ENCODE data around the gene GAS1.

The GAS1 gene

DNA sequence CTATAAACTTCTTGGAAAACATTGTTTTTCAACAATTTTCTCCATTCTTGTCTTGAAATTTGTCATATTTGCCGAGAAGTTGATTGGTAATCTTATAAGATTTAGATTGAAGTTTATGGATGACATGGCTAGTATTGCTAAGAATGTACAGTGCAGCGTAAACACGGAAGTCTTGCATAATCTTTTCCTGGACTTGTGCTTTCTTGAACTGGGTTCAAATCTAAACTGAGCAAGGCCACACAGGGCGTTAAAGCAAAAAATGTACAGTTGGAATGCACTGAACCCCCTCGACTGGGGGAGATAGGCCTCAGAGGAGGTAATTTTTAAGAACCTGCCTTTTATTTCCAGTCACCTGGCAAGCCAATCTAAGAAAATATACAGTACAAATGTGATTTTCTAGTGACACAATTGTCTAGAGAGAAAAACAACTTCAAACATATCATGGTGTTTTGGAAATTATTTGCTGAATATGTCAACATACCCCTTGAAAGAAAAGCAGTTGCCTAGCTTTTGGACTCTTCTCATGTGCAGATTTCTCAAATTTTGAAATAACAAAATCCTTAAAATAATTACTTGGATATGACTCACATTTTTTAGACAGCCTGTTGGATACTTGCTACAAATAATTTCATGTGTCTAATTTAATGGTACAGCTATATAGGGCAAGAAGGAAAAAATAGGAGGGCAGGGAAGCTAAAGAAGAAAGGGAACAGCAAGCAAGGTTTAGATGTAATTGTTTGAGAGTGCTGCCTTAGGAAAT is 18.5 kb upstream of the GAS1 start:
- no peak for TF ChIP-seq RARB (CRISPR knock-in tag; IDR thresholded peaks at IDR 0.05)
- no peak for ATAC-seq

- no peak for ATAC-seq
- TF ChIP-seq ZFP3 (CRISPR knock-in tag; IDR thresholded peaks at IDR 0.05) (no peak), ZNF70 (CRISPR knock-in tag; IDR thresholded peaks at IDR 0.05) (no peak), OSR1 (CRISPR knock-in tag; IDR thresholded peaks at IDR 0.05) (no peak), BACH2 (CRISPR knock-in tag; IDR thresholded peaks at IDR 0.05; ENCODE audit: borderline replicate concordance) (no peak), ESRRG (CRISPR knock-in tag; IDR thresholded peaks at IDR 0.05) (no peak), PATZ1 (CRISPR knock-in tag; IDR thresholded peaks at IDR 0.05; ENCODE audit: borderline replicate concordance) (no peak), CSDC2 (CRISPR knock-in tag; IDR thresholded peaks at IDR 0.05) (no peak), SNAI2 (CRISPR knock-in tag; IDR thresholded peaks at IDR 0.05) (no peak), PPARA (CRISPR knock-in tag; IDR thresholded peaks at IDR 0.05; ENCODE audit: borderline replicate concordance) (no peak), ISL1 (CRISPR knock-in tag; IDR thresholded peaks at IDR 0.05) (no peak), ZC3H10 (CRISPR knock-in tag; IDR thresholded peaks at IDR 0.05) (no peak), ZNF8 (CRISPR knock-in tag; IDR thresholded peaks at IDR 0.05) (no peak), GLIS3 (CRISPR knock-in tag; IDR thresholded peaks at IDR 0.05) (no peak)
- TF ChIP-seq, protein P1, sequence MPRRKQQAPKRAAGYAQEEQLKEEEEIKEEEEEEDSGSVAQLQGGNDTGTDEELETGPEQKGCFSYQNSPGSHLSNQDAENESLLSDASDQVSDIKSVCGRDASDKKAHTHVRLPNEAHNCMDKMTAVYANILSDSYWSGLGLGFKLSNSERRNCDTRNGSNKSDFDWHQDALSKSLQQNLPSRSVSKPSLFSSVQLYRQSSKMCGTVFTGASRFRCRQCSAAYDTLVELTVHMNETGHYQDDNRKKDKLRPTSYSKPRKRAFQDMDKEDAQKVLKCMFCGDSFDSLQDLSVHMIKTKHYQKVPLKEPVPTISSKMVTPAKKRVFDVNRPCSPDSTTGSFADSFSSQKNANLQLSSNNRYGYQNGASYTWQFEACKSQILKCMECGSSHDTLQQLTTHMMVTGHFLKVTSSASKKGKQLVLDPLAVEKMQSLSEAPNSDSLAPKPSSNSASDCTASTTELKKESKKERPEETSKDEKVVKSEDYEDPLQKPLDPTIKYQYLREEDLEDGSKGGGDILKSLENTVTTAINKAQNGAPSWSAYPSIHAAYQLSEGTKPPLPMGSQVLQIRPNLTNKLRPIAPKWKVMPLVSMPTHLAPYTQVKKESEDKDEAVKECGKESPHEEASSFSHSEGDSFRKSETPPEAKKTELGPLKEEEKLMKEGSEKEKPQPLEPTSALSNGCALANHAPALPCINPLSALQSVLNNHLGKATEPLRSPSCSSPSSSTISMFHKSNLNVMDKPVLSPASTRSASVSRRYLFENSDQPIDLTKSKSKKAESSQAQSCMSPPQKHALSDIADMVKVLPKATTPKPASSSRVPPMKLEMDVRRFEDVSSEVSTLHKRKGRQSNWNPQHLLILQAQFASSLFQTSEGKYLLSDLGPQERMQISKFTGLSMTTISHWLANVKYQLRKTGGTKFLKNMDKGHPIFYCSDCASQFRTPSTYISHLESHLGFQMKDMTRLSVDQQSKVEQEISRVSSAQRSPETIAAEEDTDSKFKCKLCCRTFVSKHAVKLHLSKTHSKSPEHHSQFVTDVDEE (CRISPR knock-in tag; IDR thresholded peaks at IDR 0.05) = no peak
- TF ChIP-seq, protein P2, sequence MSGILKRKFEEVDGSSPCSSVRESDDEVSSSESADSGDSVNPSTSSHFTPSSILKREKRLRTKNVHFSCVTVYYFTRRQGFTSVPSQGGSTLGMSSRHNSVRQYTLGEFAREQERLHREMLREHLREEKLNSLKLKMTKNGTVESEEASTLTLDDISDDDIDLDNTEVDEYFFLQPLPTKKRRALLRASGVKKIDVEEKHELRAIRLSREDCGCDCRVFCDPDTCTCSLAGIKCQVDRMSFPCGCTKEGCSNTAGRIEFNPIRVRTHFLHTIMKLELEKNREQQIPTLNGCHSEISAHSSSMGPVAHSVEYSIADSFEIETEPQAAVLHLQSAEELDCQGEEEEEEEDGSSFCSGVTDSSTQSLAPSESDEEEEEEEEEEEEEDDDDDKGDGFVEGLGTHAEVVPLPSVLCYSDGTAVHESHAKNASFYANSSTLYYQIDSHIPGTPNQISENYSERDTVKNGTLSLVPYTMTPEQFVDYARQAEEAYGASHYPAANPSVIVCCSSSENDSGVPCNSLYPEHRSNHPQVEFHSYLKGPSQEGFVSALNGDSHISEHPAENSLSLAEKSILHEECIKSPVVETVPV (CRISPR knock-in tag; IDR thresholded peaks at IDR 0.05) = no peak
- TF ChIP-seq, protein P3, sequence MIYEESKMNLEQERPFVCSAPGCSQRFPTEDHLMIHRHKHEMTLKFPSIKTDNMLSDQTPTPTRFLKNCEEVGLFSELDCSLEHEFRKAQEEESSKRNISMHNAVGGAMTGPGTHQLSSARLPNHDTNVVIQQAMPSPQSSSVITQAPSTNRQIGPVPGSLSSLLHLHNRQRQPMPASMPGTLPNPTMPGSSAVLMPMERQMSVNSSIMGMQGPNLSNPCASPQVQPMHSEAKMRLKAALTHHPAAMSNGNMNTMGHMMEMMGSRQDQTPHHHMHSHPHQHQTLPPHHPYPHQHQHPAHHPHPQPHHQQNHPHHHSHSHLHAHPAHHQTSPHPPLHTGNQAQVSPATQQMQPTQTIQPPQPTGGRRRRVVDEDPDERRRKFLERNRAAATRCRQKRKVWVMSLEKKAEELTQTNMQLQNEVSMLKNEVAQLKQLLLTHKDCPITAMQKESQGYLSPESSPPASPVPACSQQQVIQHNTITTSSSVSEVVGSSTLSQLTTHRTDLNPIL (CRISPR knock-in tag; IDR thresholded peaks at IDR 0.05; ENCODE audit: low read depth) = no peak
- TF ChIP-seq, protein P4, sequence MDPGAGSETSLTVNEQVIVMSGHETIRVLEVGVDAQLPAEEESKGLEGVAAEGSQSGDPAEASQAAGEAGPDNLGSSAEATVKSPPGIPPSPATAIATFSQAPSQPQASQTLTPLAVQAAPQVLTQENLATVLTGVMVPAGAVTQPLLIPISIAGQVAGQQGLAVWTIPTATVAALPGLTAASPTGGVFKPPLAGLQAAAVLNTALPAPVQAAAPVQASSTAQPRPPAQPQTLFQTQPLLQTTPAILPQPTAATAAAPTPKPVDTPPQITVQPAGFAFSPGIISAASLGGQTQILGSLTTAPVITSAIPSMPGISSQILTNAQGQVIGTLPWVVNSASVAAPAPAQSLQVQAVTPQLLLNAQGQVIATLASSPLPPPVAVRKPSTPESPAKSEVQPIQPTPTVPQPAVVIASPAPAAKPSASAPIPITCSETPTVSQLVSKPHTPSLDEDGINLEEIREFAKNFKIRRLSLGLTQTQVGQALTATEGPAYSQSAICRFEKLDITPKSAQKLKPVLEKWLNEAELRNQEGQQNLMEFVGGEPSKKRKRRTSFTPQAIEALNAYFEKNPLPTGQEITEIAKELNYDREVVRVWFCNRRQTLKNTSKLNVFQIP (CRISPR knock-in tag; IDR thresholded peaks at IDR 0.05; ENCODE audit: borderline replicate concordance, low read depth) = no peak
Observed at GRCh38 chr9:86962692-86963091, 15.4 kb upstream of the GAS1 start.

- no peak for ATAC-seq
- TF ChIP-seq ZFP30 (CRISPR knock-in tag; IDR thresholded peaks at IDR 0.05) = no peak
- no peak for TF ChIP-seq RARB (CRISPR knock-in tag; IDR thresholded peaks at IDR 0.05)
- TF ChIP-seq CSDC2 (CRISPR knock-in tag; IDR thresholded peaks at IDR 0.05) = no peak
- no peak for TF ChIP-seq TOX (CRISPR knock-in tag; IDR thresholded peaks at IDR 0.05; ENCODE audit: borderline replicate concordance)
- no peak for TF ChIP-seq TCF4 (CRISPR knock-in tag; IDR thresholded peaks at IDR 0.05; ENCODE audit: borderline replicate concordance)
- no peak for TF ChIP-seq PATZ1 (CRISPR knock-in tag; IDR thresholded peaks at IDR 0.05; ENCODE audit: borderline replicate concordance)
- TF ChIP-seq ZC3H10 (CRISPR knock-in tag; IDR thresholded peaks at IDR 0.05) = no peak
- no peak for TF ChIP-seq GLIS3 (CRISPR knock-in tag; IDR thresholded peaks at IDR 0.05)
Observed at GRCh38 chr9:86960938-86961337, 13.6 kb upstream of the GAS1 start.

Measured in SK-N-SH treated with all-trans-retinoic acid at 6 μM for 48 hours (cell line).